Prostate gland (tissue), 2 donors: Measurements from ENCODE around the gene MLF1. TPM values are rescaled to one million over a fixed set of nuclear protein-coding genes. Genes with fewer than 3 reads are reported as not detected.

Experiments used
- DNase-seq: peaks from one replicate; pipeline ENCODE4 v3.0.0-alpha.2; 2019; ENCODE audit warnings: low spot score
- H3K27ac ChIP-seq, 2 donors: fragments of 200-600 bp; sonication (generic); 2 replicates each; pipeline ENCODE4 v1.5.1; 2017 to 2019
- H3K27me3 ChIP-seq: fragments of 200-600 bp; sonication (generic); replicated peaks from 2 replicates; pipeline ENCODE4 v1.5.1; 2019; ENCODE audit not compliant: insufficient read depth
- H3K36me3 ChIP-seq, 2 donors: fragments of 200-600 bp; sonication (generic); 1 replicate in 1 of 2; 2 replicates in 1 of 2; pipeline versions ENCODE4 v1.5.1 to v1.8.1; 2017 to 2019
- H3K4me1 ChIP-seq: fragments of 200-600 bp; sonication (generic); replicated peaks from 2 replicates; pipeline ENCODE4 v1.5.1; 2019
- H3K4me3 ChIP-seq, 2 donors: fragments of 200-600 bp; sonication (generic); 2 replicates each; pipeline ENCODE4 v1.5.1; 2017 to 2019
- H3K9me3 ChIP-seq: fragments of 200-600 bp; sonication (generic); 2 replicates; pipeline ENCODE4 v1.5.1; 2017
- CTCF ChIP-seq, 4 experiments: fragments of 200-600 bp in 2 of 4; fragments of 450-650 bp in 2 of 4; sonication (generic) in 2 of 4; IDR thresholded peaks; 1 replicate in 3 of 4; 2 replicates in 1 of 4; pipeline ENCODE4 v1.5.1; 2016 to 2019; ENCODE audit warnings: antibody characterized with exemption in 4 of 4, mild to moderate bottlenecking in 2 of 4, moderate library complexity in 2 of 4
- POLR2A ChIP-seq: fragments of 450-650 bp; IDR thresholded peaks from one replicate; pipeline ENCODE4 v1.6.1; 2016; ENCODE audit warnings: antibody characterized with exemption, mild to moderate bottlenecking
- POLR2AphosphoS5 ChIP-seq: sonication (generic); formaldehyde crosslinking; IDR thresholded peaks from one replicate; pipeline ENCODE4 v1.6.1; 2017; ENCODE audit warnings: antibody characterized with exemption
- WGBS: methylation state at CpG from one replicate; pipeline ENCODE4 v1.1.5; 2018; 5-methylcytosine and 5-hydroxymethylcytosine counted together
- intact Hi-C: fragments of 100-400 bp; cut with DNase I; formaldehyde crosslinking; loops from one replicate; pipeline ENCODE4 v1.14.2; 2022
- total RNA-seq, 2 donors: library from RNA; depleted of rRNA; stranded (reverse); fragments of >200 nt; gene quantifications; one replicate each; pipeline ENCODE4 v1.1.0, GENCODE V29; 2016

The MLF1 gene
- total RNA-seq, 2 donors from 2014 or later: 7.1 to 65.0 TPM

- no peaks in the 10 kb centered on the region for H3K27me3 ChIP-seq
- TF ChIP-seq CTCF (IDR thresholded peaks at IDR 0.05): no peak
- TF ChIP-seq POLR2A: no peak
- TF ChIP-seq POLR2AphosphoS5: no peak
- H3K9me3 ChIP-seq: no peaks in the 10 kb centered on the region
- WGBS: 79% methylated on average over 2 of the region's 2 CpGs
- H3K36me3 ChIP-seq: no peaks in the 10 kb centered on the region
- H3K27ac ChIP-seq: no peak overlapping the region
- no peak for DNase-seq
- intact Hi-C loops: no loop called here
- no peaks in the 10 kb centered on the region for H3K4me1 ChIP-seq
- no peak overlapping the region for H3K4me3 ChIP-seq
These were observed 18.9 kb upstream of the MLF1 start for GRCh38 chr3:158552124-158552523.

- Histone ChIP-seq H3K9me3 (no peaks in the 10 kb centered on the region), H3K4me1 (no peaks in the 10 kb centered on the region), H3K27me3 (no peaks in the 10 kb centered on the region), H3K36me3 (no peaks in the 10 kb centered on the region), H3K27ac (no peak overlapping the region), H3K4me3 (no peak overlapping the region)
- no peak for DNase-seq
- intact Hi-C loops: no loop called here
- 72% methylated on average over 4 of the region's 4 CpGs for WGBS
- TF ChIP-seq CTCF (IDR thresholded peaks at IDR 0.05) (no peak), POLR2A (no peak), POLR2AphosphoS5 (no peak)
These were observed 11.5 kb upstream of the MLF1 start for GRCh38 chr3:158559504-158559903.

- intact Hi-C loops: no loop called here
- Histone ChIP-seq H3K36me3 (no peaks in the 10 kb centered on the region), H3K27me3 (no peaks in the 10 kb centered on the region), H3K9me3 (no peaks in the 10 kb centered on the region), H3K4me3 (no peak overlapping the region), H3K4me1 (no peaks in the 10 kb centered on the region), H3K27ac (no peak overlapping the region)
- no peak for TF ChIP-seq CTCF (IDR thresholded peaks at IDR 0.05)
- TF ChIP-seq POLR2AphosphoS5: no peak
- TF ChIP-seq POLR2A: no peak
- WGBS: 100% methylated on average over 1 of the region's 1 CpG
- no peak for DNase-seq
These were observed 10.0 kb upstream of the MLF1 start for GRCh38 chr3:158560979-158561378.

- Histone ChIP-seq H3K9me3 (no peaks in the 10 kb centered on the region), H3K4me3 (no peak overlapping the region), H3K27ac (no peak overlapping the region), H3K27me3 (no peaks in the 10 kb centered on the region), H3K36me3 (no peaks in the 10 kb centered on the region), H3K4me1 (no peaks in the 10 kb centered on the region)
- no peak for DNase-seq
- intact Hi-C loops: no loop called here
- WGBS: 89% methylated on average over 5 of the region's 5 CpGs
- TF ChIP-seq POLR2AphosphoS5 (no peak), POLR2A (no peak), CTCF (IDR thresholded peaks at IDR 0.05) (no peak)
These were observed 8.3 kb upstream of the MLF1 start for GRCh38 chr3:158562674-158563073.

- TF ChIP-seq POLR2A: no peak
- TF ChIP-seq CTCF (IDR thresholded peaks at IDR 0.05): no peak
- no peak for TF ChIP-seq POLR2AphosphoS5
- no peak for DNase-seq
- Histone ChIP-seq H3K36me3 (no peaks in the 10 kb centered on the region), H3K9me3 (no peaks in the 10 kb centered on the region), H3K27ac (no peak overlapping the region), H3K4me1 (no peaks in the 10 kb centered on the region), H3K4me3 (no peak overlapping the region), H3K27me3 (no peaks in the 10 kb centered on the region)
- intact Hi-C loops: no loop called here
These were observed 7.9 kb upstream of the MLF1 start for GRCh38 chr3:158563076-158563475.
